ENCODE measurements around the gene ZNF420.
"Not testable (repeated sequence)": the region's sequence is repeated elsewhere in the genome, so short reads cannot be mapped to it uniquely, and the experiment has no call there.

The ZNF420 gene

DNA sequence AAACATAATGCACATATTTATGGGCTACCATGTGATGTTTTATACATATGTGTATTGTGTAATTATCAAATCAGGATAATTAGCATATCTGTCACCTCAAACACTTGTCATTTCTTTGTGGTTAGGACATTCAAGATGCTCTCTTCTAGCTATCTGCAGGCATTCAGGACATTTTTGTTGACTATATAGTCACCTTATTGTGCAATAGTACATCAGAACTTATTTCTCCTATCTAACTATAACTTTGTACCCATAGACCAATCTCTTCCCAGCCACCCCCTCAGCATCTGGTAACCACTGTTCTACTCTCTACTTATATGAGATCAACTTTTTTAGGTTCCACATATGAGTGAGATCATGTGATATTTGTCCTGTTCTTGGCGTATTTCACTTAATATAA, 20.3 kb downstream of the ZNF420 start:
- TF ChIP-seq, protein P1, sequence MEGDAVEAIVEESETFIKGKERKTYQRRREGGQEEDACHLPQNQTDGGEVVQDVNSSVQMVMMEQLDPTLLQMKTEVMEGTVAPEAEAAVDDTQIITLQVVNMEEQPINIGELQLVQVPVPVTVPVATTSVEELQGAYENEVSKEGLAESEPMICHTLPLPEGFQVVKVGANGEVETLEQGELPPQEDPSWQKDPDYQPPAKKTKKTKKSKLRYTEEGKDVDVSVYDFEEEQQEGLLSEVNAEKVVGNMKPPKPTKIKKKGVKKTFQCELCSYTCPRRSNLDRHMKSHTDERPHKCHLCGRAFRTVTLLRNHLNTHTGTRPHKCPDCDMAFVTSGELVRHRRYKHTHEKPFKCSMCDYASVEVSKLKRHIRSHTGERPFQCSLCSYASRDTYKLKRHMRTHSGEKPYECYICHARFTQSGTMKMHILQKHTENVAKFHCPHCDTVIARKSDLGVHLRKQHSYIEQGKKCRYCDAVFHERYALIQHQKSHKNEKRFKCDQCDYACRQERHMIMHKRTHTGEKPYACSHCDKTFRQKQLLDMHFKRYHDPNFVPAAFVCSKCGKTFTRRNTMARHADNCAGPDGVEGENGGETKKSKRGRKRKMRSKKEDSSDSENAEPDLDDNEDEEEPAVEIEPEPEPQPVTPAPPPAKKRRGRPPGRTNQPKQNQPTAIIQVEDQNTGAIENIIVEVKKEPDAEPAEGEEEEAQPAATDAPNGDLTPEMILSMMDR (conservative IDR thresholded peaks at IDR 0.05; ENCODE audit: low read depth, low read length), result no peak
- no peak overlapping the region for H3K4me3 ChIP-seq (ENCODE audit: low read length)
- DNase-seq (ENCODE audit: low read depth), result no peak

DNA sequence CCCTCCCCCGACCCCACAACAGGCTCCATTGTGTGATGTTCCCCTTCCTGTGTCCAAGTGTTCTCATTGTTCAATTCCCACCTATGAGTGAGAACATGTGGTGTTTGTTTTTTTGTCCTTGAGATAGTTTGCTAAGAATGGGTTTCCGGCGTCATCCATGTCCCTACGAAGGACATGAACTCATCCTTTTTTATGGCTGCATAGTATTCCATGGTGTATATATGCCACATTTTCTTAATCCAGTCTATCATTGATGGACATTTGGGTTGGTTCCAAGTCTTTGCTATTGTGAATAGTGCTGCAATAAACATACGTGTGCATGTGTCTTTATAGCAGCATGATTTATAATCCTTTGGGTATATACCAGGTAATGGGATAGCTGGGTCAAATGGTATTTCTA, 25.9 kb downstream of the ZNF420 start:
- H3K4me3 ChIP-seq (ENCODE audit: low read length); DNase-seq (ENCODE audit: low read depth): not testable (repeated sequence)

DNA sequence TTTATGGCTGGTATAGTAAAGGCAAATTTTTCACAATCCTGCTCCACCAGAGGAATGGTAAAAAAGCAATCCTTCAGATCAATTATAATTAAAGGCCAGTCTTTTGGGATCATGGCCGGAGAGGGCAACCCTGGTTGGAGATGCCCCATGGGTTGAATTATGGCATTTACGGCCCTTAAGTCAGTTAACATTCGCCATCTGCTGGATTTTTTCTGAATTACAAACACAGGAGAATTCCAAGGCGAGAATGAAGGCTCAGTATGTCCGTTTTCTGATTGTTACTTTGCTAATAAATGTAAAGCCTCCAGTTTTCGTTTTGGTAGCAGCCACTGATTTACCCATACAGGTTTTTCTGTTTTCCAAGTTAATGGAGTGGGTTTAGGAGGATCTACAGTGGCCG, 33.5 kb downstream of the ZNF420 start:
- DNase-seq (ENCODE audit: low read depth); H3K4me3 ChIP-seq (ENCODE audit: low read length): not testable (repeated sequence)

DNA sequence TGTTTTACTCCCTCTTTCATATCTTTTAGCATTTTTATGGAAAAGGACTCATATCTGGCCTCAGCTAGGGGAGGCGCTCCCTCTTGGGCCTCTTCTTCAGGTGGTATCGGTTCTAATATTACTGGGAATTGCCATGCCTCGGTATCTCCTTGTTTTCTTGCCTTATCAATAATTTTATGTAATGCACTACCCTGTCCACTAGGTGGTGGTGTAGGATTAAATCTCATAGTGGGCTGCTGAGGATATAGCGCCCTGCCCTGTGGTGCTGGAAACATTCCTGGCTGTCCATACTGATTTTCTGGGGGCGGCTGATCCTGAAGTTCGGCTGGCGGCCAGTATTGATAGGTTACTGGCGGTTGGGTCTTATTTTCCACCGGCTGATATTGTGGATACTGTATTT, 35.8 kb downstream of the ZNF420 start:
- TF ChIP-seq, protein P1 (conservative IDR thresholded peaks at IDR 0.05; ENCODE audit: low read depth, low read length), result no peak
- no peak overlapping the region for H3K4me3 ChIP-seq (ENCODE audit: low read length)
- DNase-seq (ENCODE audit: low read depth), result no peak

DNA sequence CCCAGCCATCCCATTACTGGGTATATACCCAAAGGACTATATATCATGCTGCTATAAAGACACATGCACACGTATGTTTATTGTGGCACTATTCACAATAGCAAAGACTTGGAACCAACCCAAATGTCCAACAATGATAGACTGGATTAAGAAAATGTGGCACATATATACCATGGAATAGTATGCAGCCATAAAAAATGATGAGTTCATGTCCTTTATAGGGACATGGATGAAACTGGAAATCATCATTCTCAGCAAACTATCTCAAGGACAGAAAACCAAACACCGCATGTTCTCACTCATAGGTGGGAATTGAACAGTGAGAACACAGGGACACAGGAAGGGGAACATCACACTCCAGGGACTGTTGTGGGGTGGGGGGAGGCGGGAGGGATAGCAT, 43.9 kb downstream of the ZNF420 start:
- not testable (repeated sequence) for H3K4me3 ChIP-seq (ENCODE audit: low read length); DNase-seq (ENCODE audit: low read depth)

DNA sequence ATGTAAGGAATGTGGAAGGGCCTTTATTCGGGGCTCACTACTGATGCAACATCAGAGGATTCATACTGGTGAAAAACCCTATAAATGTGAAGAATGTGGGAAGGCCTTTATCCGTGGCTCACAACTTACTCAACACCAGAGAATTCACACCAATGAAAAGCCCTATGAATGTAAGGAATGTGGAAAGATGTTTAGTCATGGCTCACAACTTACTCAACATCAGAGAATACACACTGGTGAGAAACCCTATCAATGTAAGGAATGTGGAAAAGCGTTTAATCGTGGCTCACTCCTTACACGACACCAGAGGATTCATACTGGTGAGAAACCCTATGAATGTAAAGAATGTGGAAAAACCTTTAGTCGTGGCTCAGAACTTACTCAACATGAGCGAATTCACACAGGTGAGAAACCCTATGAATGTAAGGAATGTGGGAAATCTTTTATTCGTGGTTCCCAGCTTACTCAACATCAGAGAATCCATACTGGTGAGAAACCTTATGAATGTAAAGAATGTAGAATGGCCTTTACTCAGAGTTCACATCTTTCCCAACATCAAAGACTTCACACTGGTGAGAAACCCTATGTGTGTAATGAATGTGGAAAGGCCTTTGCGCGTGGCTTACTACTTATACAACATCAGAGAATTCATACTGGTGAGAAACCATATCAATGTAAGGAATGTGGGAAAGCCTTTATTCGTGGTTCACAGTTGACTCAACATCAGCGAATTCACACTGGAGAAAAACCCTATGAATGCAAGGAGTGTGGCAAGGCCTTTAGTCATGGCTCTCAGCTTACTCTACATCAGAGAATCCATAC, 50.0 kb downstream of the ZNF420 start:
- TF ChIP-seq, protein P1 (conservative IDR thresholded peaks at IDR 0.05; ENCODE audit: low read depth, low read length), result no peak
- DNase-seq (ENCODE audit: low read depth), result no peak
- H3K4me3 ChIP-seq (ENCODE audit: low read length), result no peak overlapping the region

DNA sequence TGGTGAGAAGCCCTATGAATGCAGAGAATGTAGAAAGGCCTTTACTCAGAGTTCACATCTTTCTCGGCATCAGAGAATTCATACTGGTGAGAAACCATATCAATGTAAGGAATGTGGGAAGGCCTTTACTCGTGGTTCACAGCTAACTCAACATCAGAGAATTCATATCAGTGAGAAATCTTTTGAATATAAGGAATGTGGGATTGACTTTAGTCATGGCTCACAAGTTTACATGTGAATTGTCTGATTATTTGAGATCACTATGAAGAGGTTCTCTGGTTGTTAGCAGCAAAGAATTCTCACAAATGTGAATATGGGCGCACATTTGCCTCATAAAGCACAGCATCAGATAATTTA, 50.6 kb downstream of the ZNF420 start:
- TF ChIP-seq, protein P1 (conservative IDR thresholded peaks at IDR 0.05; ENCODE audit: low read depth, low read length), result no peak
- H3K4me3 ChIP-seq (ENCODE audit: low read length), result no peak overlapping the region
- no peak for DNase-seq (ENCODE audit: low read depth)

DNA sequence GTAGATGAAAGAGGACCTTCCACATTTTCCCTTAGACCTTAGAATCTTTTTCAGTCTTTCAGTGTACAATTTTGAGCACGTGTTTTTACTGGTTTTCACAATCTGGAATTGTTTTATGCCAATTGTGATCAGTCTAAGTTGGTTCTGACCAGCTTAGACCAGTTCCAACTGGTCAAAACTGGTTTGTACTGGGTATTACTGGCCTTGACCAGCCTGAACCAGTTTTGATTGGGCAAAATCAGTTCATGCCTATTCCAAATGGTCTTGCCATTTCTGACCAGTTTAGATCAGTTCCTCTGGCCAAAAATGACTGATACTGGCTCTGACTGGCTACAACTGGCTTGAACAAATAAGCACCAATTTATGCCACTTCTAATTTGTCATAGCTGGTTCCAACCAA, 57.9 kb downstream of the ZNF420 start:
- no peak overlapping the region for H3K4me3 ChIP-seq (ENCODE audit: low read length)
- no peak for DNase-seq (ENCODE audit: low read depth)
- TF ChIP-seq, protein P1 (conservative IDR thresholded peaks at IDR 0.05; ENCODE audit: low read depth, low read length), result no peak

DNA sequence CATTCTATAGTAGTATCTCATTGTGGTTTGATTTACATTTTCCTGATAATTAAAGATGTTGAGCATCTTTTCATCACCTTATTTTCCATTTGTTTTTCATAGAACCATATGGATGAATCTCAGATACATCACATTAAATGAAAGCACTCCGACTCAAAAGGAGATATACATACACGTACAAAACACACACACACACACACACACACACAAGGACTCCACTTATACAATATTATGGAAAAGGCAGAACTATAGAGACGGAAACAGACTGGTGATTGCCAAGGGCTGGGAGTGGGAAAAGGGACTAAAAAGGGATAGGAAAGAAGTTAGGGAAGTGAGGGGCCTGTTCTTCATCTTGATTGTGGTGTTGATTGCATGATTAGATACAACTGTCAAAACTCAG, 70.0 kb downstream of the ZNF420 start:
- no peak overlapping the region for H3K4me3 ChIP-seq (ENCODE audit: low read length)
- TF ChIP-seq, protein P1 (conservative IDR thresholded peaks at IDR 0.05; ENCODE audit: low read depth, low read length), result no peak
- no peak for DNase-seq (ENCODE audit: low read depth)
